ENCODE measurements around the gene MRGPRG.

The MRGPRG gene

GRCh38 chr11:3181725-3182461, 36.7 kb downstream of the MRGPRG start:
- Mint-ChIP-seq H3K36me3 (ENCODE audit: low read depth) (no peaks in the 10 kb centered on the region), H3K9me3 (peaks cover 11% of the 10 kb centered on the region), H3K4me1 (no peaks in the 10 kb centered on the region), H3K4me3 (no peak overlapping the region), H3K27me3 (ENCODE audit: low read depth) (peaks cover 12% of the 10 kb centered on the region), H3K27ac (no peak overlapping the region)
- TF ChIP-seq CTCF (IDR thresholded peaks at IDR 0.05; ENCODE audit: unreplicated experiment in 3 of 3), result no peak

GRCh38 chr11:3180869-3181268, 37.7 kb downstream of the MRGPRG start:
- Mint-ChIP-seq H3K27me3 (ENCODE audit: low read depth) (peaks cover 8% of the 10 kb centered on the region), H3K9me3 (peaks cover 15% of the 10 kb centered on the region), H3K4me1 (no peaks in the 10 kb centered on the region), H3K27ac (no peak overlapping the region), H3K36me3 (ENCODE audit: low read depth) (no peaks in the 10 kb centered on the region), H3K4me3 (no peak overlapping the region)
- TF ChIP-seq CTCF (IDR thresholded peaks at IDR 0.05; ENCODE audit: unreplicated experiment in 3 of 3), result no peak

GRCh38 chr11:3178349-3178748, 40.3 kb downstream of the MRGPRG start:
- Mint-ChIP-seq H3K4me1 (no peaks in the 10 kb centered on the region), H3K4me3 (no peak overlapping the region), H3K9me3 (peaks cover 21% of the 10 kb centered on the region), H3K27me3 (ENCODE audit: low read depth) (peaks cover 3% of the 10 kb centered on the region), H3K36me3 (ENCODE audit: low read depth) (no peaks in the 10 kb centered on the region), H3K27ac (no peak overlapping the region)
- no peak for TF ChIP-seq CTCF (IDR thresholded peaks at IDR 0.05; ENCODE audit: unreplicated experiment in 3 of 3)

GRCh38 chr11:3177931-3178330, 40.7 kb downstream of the MRGPRG start:
- Mint-ChIP-seq H3K9me3 (peaks cover 21% of the 10 kb centered on the region), H3K4me3 (no peak overlapping the region), H3K27ac (no peak overlapping the region), H3K27me3 (ENCODE audit: low read depth) (peaks cover 3% of the 10 kb centered on the region), H3K4me1 (no peaks in the 10 kb centered on the region), H3K36me3 (ENCODE audit: low read depth) (no peaks in the 10 kb centered on the region)
- no peak for TF ChIP-seq CTCF (IDR thresholded peaks at IDR 0.05; ENCODE audit: unreplicated experiment in 3 of 3)

- Mint-ChIP-seq H3K36me3 (ENCODE audit: low read depth) (no peaks in the 10 kb centered on the region), H3K27me3 (ENCODE audit: low read depth) (peaks cover 16% of the 10 kb centered on the region), H3K4me1 (peaks cover 4% of the 10 kb centered on the region), H3K27ac (no peak overlapping the region), H3K9me3 (peaks cover 18% of the 10 kb centered on the region), H3K4me3 (no peak overlapping the region)
- no peak for TF ChIP-seq CTCF (IDR thresholded peaks at IDR 0.05; ENCODE audit: unreplicated experiment in 3 of 3)
Measured at GRCh38 chr11:3176487-3176886, 42.1 kb downstream of the MRGPRG start.

- Mint-ChIP-seq H3K4me1 (peaks cover 4% of the 10 kb centered on the region), H3K9me3 (peaks cover 18% of the 10 kb centered on the region), H3K27me3 (ENCODE audit: low read depth) (peaks cover 20% of the 10 kb centered on the region), H3K4me3 (no peak overlapping the region), H3K36me3 (ENCODE audit: low read depth) (no peaks in the 10 kb centered on the region), H3K27ac (no peak overlapping the region)
- no peak for TF ChIP-seq CTCF (IDR thresholded peaks at IDR 0.05; ENCODE audit: unreplicated experiment in 3 of 3)
Measured at GRCh38 chr11:3175194-3175593, 43.4 kb downstream of the MRGPRG start.

Measured in nephron (organoid).